HG02623 (cell line): ENCODE measurements around the gene GFOD2.
"Not testable (repeated sequence)": the region's sequence is repeated elsewhere in the genome, so short reads cannot be mapped to it uniquely, and the experiment has no call there.

Source experiments
- ATAC-seq: cut with Tn5 transposase; IDR thresholded peaks from one replicate; pipeline ENCODE4 v1.9.1; 2021; ENCODE audit warnings: moderate library complexity; ENCODE audit not compliant: unreplicated experiment

The GFOD2 gene

DNA sequence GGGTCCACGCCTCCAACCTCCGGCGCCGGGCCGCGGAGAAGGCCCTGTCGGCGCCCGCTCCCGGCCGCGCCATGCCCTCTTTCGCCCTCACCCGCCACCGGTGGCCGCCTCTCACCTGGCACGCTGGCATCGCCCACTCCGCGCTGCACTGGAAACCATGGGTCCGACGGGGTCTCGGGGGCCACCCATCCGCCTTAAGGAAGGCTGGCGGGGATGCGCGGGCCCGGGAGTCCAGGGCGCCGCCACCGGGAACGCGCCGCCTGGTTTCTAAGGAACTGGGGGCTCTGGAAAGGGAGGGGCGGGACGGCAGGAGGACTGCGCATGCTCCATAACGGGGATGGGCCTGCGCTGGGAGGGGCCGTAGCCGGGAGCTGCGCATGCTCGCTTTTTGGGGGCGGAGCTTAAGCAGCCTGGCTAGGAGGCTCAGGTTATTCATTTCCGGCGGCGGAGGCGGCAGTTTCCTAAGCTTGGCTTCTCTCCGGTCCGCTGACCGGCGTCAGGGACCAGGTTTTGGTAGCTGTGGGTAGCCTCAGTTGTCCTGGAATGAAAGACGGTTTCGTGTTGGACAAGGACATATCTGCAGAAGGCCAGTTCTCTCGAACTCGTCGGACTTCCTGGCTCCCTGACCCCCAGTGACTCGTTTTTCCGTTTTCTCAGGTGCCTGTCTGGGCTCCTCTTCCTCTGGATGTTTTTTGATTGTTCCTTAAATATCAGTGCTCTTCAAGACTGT is at the start of gene GFOD2:
Gene GFOD2 (minus strand): TSS at position 269 of the 730 bp plus-strand sequence. CDS start 33,601 bp downstream, outside the sequence.
- ATAC-seq, result peak; percentile 84

DNA sequence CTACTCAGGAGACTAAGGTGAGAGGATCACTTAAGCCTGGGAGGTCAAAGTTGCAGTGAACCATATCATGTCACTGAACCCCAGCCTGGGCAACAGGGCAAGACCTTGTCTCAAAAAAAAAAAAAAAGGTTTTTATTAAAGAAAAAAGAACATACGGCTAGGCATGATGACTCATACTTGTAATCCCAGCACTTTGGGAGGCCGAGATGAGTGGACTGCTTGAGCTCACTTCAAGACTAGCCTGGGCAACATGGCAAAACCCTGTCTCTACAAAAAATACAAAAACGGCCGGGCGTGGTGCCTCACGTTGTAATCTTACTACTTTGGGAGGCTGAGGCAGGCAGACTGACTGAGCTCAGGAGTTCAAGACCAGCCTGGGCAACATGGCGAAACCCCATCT is 48.8 kb upstream of the GFOD2 start:
- no peak for ATAC-seq

- no peak for ATAC-seq
These were observed 47.2 kb upstream of the GFOD2 start for GRCh38 chr16:67766291-67766690.

DNA sequence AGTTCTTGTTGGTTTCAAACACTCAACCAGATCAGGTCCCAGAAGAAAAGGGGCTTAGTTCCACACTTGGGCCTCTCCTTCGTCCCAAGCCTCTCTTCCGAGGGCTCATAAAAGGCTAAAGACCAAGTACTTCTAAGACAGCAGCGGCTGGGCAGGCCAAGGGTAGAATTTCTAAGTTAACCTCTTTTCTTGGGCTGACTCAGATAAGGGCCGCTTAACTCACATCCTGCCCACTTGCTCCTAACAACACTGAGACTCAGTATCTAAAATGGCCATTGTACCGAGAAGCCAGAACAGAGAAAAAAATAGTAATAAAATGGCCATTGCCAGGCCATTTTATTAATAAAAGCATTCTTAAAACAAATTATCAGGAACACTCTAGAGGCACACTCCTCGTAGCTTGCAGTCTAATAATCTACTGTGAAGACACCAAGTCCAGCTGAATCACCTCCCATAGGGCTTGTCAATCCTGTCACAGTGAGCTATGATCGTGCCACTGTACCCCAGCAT is 45.1 kb upstream of the GFOD2 start:
- no peak for ATAC-seq

DNA sequence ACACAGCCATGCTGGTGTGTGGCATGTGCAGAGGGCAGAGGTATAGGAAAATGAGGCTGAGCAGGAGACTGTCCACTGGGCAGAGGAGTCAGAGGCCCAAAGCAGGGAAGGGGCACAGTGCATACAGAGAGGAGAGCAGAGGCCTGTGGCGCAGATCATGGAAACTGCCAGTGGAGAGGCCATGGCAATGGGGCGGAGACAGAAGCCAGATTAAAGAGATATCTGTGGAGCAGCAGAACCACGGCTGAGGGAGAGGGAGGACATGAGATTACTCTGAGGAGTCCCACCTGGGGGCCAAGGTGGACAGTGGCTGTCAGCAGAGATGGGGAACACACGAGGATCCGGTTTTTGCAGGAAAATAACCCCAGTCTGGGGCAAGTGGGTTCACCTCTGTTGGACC is 44.0 kb upstream of the GFOD2 start:
- ATAC-seq, result no peak

GRCh38 chr16:67762385-67762784 is 43.3 kb upstream of the GFOD2 start:
- ATAC-seq, result no peak

- ATAC-seq, result no peak
These were observed 42.8 kb upstream of the GFOD2 start for GRCh38 chr16:67761924-67762323.

- ATAC-seq, result no peak
These were observed 41.8 kb upstream of the GFOD2 start for GRCh38 chr16:67760956-67761230.

- no peak for ATAC-seq
These were observed 41.3 kb upstream of the GFOD2 start for GRCh38 chr16:67760206-67760955.

DNA sequence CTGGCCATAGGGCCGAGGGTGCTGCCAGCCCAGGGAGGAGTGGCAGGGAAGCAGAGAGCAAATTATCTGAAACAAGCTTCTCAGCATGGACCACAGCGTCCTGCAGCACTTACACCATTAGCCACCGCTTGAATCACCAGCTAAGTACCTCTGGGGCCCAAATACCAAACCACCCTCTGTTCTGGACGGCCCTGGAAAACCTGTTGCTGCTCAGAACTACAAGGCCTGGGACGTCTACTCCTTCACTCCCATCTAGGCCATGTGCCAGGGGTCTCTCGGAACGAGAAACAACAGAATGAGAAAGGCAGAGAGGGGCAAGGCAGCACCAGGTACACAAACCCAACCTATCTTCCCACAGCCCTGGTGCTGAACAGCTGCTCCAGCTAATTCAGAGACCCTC is 39.9 kb upstream of the GFOD2 start:
- ATAC-seq, result no peak

- ATAC-seq, result no peak
These were observed 38.9 kb upstream of the GFOD2 start for GRCh38 chr16:67758006-67758405.

- ATAC-seq, result no peak
These were observed 33.5 kb upstream of the GFOD2 start for GRCh38 chr16:67752641-67753040.

GRCh38 chr16:67751331-67751730 is 32.2 kb upstream of the GFOD2 start:
- not testable (repeated sequence) for ATAC-seq

DNA sequence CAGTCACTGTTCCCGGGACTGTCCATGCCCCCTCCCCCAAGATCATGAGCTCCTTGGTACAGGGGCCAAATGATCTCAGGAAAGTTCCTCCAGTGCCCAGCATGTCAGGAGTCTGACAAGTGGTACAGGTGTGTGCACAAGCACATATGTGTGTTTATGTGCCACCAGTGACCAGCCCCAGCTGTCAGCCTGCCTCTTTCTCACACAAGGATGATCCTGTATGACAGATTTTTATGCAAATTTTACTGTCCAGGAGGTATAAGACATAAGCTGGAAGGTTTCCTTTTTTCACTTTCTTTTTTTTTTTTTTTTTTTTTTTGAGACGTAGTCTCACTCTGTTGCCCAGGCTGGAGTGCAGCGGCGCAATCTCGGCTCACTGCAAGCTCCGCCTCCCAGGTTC is 31.4 kb upstream of the GFOD2 start:
- peak; percentile 66 for ATAC-seq

DNA sequence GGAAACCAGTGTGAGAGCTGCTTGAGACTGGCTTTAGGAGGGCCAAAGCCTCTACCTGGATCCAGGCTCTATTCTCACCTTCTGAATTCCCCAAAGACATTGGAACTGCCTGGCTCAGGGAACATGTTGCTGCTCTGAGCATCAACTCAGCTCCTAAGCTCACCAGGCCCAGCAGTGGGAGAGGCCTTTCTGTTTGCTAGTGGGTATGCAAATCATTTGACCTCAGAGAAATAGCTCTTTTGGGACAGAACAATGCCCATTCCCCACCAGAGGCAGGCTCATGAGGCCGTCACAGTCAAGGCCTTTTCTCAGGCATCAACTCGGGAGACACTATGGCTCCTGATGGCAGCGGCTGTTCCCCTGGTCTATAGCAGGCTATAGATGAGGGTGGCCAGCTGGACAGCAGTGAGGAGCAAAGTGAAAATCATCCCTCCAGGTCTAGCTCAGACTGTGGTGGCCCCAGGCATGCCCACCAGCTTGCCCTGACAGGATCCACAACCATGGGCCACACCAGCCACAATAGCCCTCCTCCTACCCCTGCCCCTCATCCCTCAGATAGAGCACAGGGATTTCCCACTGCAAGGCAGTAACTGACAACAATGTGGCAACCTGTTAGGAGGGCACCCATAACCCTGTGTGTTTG is 30.4 kb upstream of the GFOD2 start:
- no peak for ATAC-seq

- ATAC-seq, result no peak
These were observed 29.7 kb upstream of the GFOD2 start for GRCh38 chr16:67748834-67749233.

DNA sequence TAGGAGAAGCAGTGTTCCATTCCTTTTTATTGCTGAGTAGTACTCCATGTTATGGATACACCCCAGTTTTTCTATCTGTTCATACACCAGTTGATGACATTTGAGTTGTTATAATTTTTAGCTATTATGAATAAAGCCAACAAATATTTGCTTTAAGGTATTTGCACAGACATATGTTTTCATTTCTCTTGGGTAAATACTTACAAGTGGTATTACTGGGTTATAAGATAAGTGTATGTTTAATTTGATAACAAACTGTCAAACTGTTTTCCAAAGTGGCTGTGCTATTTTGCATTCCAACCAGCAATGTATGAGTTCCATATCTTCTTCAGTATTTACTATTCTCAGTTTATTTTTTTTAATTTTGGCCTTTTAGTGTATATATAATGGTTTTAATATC is 27.7 kb upstream of the GFOD2 start:
- ATAC-seq, result no peak

DNA sequence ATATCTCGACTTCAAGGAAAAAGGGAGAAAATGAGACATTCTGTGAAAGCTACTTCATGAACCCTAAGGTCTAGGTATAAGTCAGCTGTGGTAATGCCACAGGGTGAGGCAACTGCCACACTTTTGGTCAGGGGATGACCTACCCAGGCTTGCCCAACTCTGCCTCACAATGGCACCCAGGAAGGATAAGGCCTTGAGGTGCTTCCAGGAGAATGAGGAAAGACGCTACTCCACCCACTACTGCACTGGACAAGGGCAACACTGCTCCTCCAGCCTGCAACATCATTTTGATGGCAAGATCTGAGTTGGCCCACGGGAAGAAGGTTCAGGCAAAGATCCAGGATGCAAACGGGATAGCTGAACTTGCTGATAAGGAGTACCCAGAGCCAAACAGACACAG is 22.0 kb upstream of the GFOD2 start:
- no peak for ATAC-seq

GRCh38 chr16:67740391-67740790 is 21.3 kb upstream of the GFOD2 start:
- ATAC-seq, result no peak

- ATAC-seq, result no peak
These were observed 17.7 kb upstream of the GFOD2 start for GRCh38 chr16:67736858-67737257.

DNA sequence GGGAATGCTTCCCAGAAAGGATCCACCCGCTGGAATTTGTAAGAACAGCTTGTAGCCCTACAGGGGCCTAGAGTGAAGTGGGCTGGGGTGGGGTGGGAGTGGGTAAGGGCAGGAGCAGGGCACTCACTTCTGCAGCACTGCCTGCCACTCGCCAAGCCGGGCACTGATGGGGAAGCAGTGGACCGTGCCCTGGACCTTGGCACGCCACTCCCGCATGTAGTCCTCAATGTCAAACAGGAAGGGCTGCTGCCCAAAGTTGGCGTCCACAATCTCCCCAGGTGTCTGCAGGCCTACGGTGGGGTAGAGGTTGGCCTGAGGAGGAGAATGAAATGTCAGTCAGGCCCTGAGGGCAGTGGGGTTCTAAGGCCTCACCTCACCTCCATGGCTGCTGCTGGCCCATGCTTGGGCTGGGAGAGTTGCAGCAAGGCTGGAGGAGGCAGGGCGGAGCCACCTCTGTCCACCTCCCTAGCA is 15.7 kb upstream of the GFOD2 start:
- ATAC-seq, result no peak
